MCF 10A (cell line): ENCODE data around the gene ZFYVE21. TPM values are rescaled to one million over a fixed set of nuclear protein-coding genes. Genes with fewer than 3 reads are reported as not detected.

Source experiments
- BruUV-seq: library from RNA; stranded (reverse); fragments of 400-500 nt; replicated peaks from 2 replicates; lab custom pipeline; 2021; lab: Mats Ljungman, UMichigan
- CTCF ChIA-PET: fragments of 300-600 bp; sonication (Branson Sonifier 250); formaldehyde crosslinking; extraction: SDS; loops from one replicate; lab custom pipeline; 2021; ENCODE audit warnings: antibody characterized with exemption, inconsistent platforms; lab: Yijun Ruan, JAX
- POLR2A ChIA-PET: fragments of 300-600, 350-650 bp; sonication (Branson Sonifier 250); formaldehyde crosslinking; extraction: SDS; loops from one replicate; lab custom pipeline; 2020; ENCODE audit warnings: antibody characterized with exemption, inconsistent platforms; lab: Yijun Ruan, JAX
- DNase-seq: peaks from one replicate; pipeline ENCODE4 v3.0.0-alpha.2; 2018; ENCODE audit not compliant: unreplicated experiment
- H3K27ac Mint-ChIP-seq: one replicate; pipeline ENCODE4 v1.8.0; 2022; ENCODE audit warnings: mild to moderate bottlenecking, low read depth, mixed read lengths; ENCODE audit not compliant: unreplicated experiment
- H3K27me3 Mint-ChIP-seq: one replicate; pipeline ENCODE4 v1.8.0; 2022; ENCODE audit warnings: mixed read lengths; ENCODE audit not compliant: insufficient read depth, unreplicated experiment
- H3K36me3 Mint-ChIP-seq: one replicate; pipeline ENCODE4 v1.8.0; 2022; ENCODE audit warnings: mild to moderate bottlenecking, moderate library complexity, mixed read lengths; ENCODE audit not compliant: insufficient read depth, unreplicated experiment
- H3K4me1 Mint-ChIP-seq: one replicate; pipeline ENCODE4 v1.8.0; 2022; ENCODE audit warnings: mixed read lengths; ENCODE audit not compliant: insufficient read depth, unreplicated experiment
- H3K4me3 Mint-ChIP-seq: one replicate; pipeline ENCODE4 v1.8.0; 2022; ENCODE audit warnings: mild to moderate bottlenecking, moderate library complexity, mixed read lengths; ENCODE audit not compliant: unreplicated experiment
- H3K9me3 Mint-ChIP-seq: one replicate; pipeline ENCODE4 v1.8.0; 2022; ENCODE audit warnings: mixed read lengths; ENCODE audit not compliant: unreplicated experiment
- intact Hi-C: fragments of 100-400 bp; cut with micrococcal nuclease; formaldehyde crosslinking; loops from 2 replicates; pipeline ENCODE4 v1.14.1; 2022
- total RNA-seq: library from RNA; stranded (reverse); gene quantifications from 2 replicates; pipeline ENCODE4 v1.2.3, GENCODE V29; 2022
- TF ChIP-seq, protein P1 (sequence below): fragments of 200-600 bp; IDR thresholded peaks from one replicate; pipeline ENCODE4 v1.8.0; 2022; ENCODE audit warnings: antibody characterized with exemption, mild to moderate bottlenecking; ENCODE audit not compliant: unreplicated experiment

ZFYVE21 gene
- total RNA-seq, 1 experiment from 2014 or later: 35.5 TPM

DNA sequence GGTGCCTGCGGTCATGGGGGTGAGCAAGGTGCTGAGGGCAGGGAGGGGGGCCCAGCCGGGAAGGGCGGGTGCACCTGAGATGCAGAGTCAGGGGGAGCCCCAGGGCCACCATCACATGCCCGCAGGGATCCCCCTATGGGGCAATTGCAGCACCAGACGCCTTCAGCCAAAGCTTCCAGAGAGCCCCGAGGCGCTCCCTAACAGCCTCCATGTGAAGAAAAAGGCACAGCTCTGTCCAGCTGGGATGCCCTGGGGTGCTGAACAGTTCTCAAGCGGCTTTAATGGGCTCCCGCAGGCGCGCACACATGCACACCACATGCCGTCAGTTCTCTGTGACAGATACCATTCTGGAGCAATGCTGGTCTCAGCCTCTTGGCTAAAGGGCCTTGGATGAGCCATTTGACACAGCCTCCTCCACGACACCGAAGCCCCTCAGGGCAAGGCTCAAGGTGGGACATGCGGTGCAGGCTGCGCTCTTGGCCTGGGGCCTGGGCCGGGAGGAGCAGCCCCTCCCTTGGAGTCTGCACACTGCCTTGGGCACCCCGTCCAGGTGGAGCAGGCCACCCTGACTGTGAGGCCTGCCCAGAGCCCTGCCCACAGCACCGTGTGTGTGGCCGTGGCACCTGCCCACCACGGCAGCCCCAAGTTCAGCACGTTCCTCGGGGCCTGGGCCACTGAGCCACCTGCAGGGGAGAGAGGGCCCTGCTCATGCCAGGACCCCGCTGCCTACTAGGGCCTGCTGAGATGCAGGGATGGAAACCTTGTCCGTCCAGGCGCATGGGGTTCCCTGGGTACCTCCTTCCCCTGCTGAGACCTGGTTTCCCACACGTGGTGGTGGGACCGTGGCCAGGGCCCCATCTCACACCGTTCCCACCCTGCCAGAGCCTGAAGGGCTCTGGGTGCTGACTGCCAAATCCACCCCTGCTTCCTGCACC lies 8.0 kb upstream of the ZFYVE21 start:
- H3K27me3 Mint-ChIP-seq: no peaks in the 10 kb centered on the region
- POLR2A ChIA-PET: no interaction called here
- CTCF ChIA-PET: no interaction called here
- intact Hi-C loops: no loop called here
- peaks cover 11% of the 10 kb centered on the region for H3K4me1 Mint-ChIP-seq
- no peak overlapping the region for H3K4me3 Mint-ChIP-seq
- H3K27ac Mint-ChIP-seq: no peak overlapping the region
- TF ChIP-seq, protein P1, sequence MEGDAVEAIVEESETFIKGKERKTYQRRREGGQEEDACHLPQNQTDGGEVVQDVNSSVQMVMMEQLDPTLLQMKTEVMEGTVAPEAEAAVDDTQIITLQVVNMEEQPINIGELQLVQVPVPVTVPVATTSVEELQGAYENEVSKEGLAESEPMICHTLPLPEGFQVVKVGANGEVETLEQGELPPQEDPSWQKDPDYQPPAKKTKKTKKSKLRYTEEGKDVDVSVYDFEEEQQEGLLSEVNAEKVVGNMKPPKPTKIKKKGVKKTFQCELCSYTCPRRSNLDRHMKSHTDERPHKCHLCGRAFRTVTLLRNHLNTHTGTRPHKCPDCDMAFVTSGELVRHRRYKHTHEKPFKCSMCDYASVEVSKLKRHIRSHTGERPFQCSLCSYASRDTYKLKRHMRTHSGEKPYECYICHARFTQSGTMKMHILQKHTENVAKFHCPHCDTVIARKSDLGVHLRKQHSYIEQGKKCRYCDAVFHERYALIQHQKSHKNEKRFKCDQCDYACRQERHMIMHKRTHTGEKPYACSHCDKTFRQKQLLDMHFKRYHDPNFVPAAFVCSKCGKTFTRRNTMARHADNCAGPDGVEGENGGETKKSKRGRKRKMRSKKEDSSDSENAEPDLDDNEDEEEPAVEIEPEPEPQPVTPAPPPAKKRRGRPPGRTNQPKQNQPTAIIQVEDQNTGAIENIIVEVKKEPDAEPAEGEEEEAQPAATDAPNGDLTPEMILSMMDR: no peak
- BruUV-seq: no TSS peak
- no peak for DNase-seq
- no peaks in the 10 kb centered on the region for H3K9me3 Mint-ChIP-seq
- H3K36me3 Mint-ChIP-seq: peaks cover 32% of the 10 kb centered on the region

DNA sequence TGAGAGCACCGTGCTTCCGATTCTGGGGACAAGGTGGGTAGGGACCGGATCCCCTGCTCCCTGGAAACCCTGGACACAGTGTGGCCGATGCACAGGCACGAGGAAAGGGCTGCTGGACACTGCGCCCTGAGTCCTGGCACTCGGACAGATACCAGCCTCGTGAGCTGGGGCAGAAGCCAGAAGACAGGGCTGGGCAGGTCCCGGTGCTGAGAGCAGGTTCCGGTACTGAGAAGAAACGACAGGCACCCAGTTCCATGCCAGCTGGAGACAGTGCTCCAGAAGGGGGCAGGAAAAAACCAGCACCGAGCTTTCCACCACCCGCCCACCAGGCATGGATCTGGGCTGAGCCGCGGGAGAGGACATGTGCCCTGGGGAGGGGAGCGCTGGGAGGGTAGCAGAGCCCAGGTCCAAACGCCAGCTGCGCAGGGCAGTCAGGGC lies 6.8 kb upstream of the ZFYVE21 start:
- no TSS peak for BruUV-seq
- H3K36me3 Mint-ChIP-seq: peaks cover 28% of the 10 kb centered on the region
- POLR2A ChIA-PET: interaction anchor here (0.7 kb wide), 1 partner anchor 14 kb away, joined by 3 read pairs; no protein-coding TSS in a partner anchor

GRCh38 chr14:103709814-103710213 lies 5.8 kb upstream of the ZFYVE21 start:
- no peak for DNase-seq
- Mint-ChIP-seq H3K36me3 (peaks cover 23% of the 10 kb centered on the region), H3K4me1 (peaks cover 18% of the 10 kb centered on the region), H3K4me3 (no peak overlapping the region), H3K27me3 (no peaks in the 10 kb centered on the region), H3K9me3 (no peaks in the 10 kb centered on the region), H3K27ac (peak overlapping the region; percentile 14)
- ChIA-PET CTCF (no interaction called here), POLR2A (no interaction called here)
- intact Hi-C loops: loop anchor here (10.0 kb wide), 2 partner anchors 85 to 135 kb away; partner anchors contain the start of gene KLC1
- TF ChIP-seq, protein P1: no peak
- BruUV-seq: no TSS peak

More for the DNA sequence above, 6.8 kb upstream of the ZFYVE21 start:
- CTCF ChIA-PET: no interaction called here
- intact Hi-C loops: no loop called here
- H3K4me3 Mint-ChIP-seq: no peak overlapping the region
- H3K27me3 Mint-ChIP-seq: no peaks in the 10 kb centered on the region
- H3K27ac Mint-ChIP-seq: no peak overlapping the region
- TF ChIP-seq, protein P1: no peak
- H3K9me3 Mint-ChIP-seq: no peaks in the 10 kb centered on the region
- peaks cover 18% of the 10 kb centered on the region for H3K4me1 Mint-ChIP-seq
- DNase-seq: no peak

- Mint-ChIP-seq H3K36me3 (peaks cover 12% of the 10 kb centered on the region), H3K4me3 (peak overlapping the region; percentile 53), H3K4me1 (peaks cover 24% of the 10 kb centered on the region), H3K27me3 (no peaks in the 10 kb centered on the region), H3K9me3 (no peaks in the 10 kb centered on the region), H3K27ac (peak overlapping the region; percentile 85)
- ChIA-PET CTCF (interaction anchor here (0.7 kb wide), 1 partner anchor 14 kb away, joined by 3 read pairs; no protein-coding TSS in a partner anchor), POLR2A (interaction anchor here (1.0 to 2.0 kb wide), 4 partner anchors 8 to 18 kb away, joined by 3 to 8 read pairs (median 4); no protein-coding TSS in a partner anchor)
- no peak for DNase-seq
- intact Hi-C loops: loop anchor here (10.0 kb wide), 2 partner anchors 86 to 136 kb away; partner anchors contain the start of gene KLC1
- no TSS peak for BruUV-seq
- TF ChIP-seq, protein P1: no peak
Measured at GRCh38 chr14:103710771-103711377, 4.7 kb upstream of the ZFYVE21 start.
